SU-DHL-6 (cell line): ENCODE measurements around the gene CA5A.

Experiments
- H2AFZ ChIP-seq: fragments of 200-600 bp; sonication (generic); 2 replicates; pipeline ENCODE4 v1.6.1; 2014; ENCODE audit warnings: low read depth, mild to moderate bottlenecking, moderate library complexity, mixed read lengths, antibody characterized with exemption, low read length; ENCODE audit not compliant: severe bottlenecking
- H3F3A ChIP-seq: fragments of 200-600 bp; shearing (Covaris generic); 2 replicates; pipeline ENCODE4 v1.6.0; 2016; ENCODE audit warnings: antibody characterized with exemption, mild to moderate bottlenecking; ENCODE audit not compliant: insufficient read depth
- H3K27ac ChIP-seq: fragments of 200-600 bp; sonication (generic); 2 replicates; pipeline ENCODE4 v1.5.1; 2016; ENCODE audit warnings: low read depth, mild to moderate bottlenecking, low read length, moderate library complexity, mixed read lengths
- H3K27me3 ChIP-seq: fragments of 200-600 bp; sonication (generic), shearing (Covaris generic); 2 replicates; pipeline ENCODE4 v1.6.0; 2014; ENCODE audit warnings: mild to moderate bottlenecking, low read length
- H3K36me3 ChIP-seq: fragments of 200-600 bp; sonication (generic); 2 replicates; pipeline ENCODE4 v1.6.1; 2014; ENCODE audit warnings: mild to moderate bottlenecking, low read length, mixed read lengths
- H3K4me2 ChIP-seq: fragments of 300-600, 200-600 bp; shearing (Covaris generic), sonication (generic); 2 replicates; pipeline ENCODE4 v1.6.0; 2014; ENCODE audit warnings: low read length, low read depth, mild to moderate bottlenecking; ENCODE audit not compliant: poor library complexity, severe bottlenecking
- H3K4me3 ChIP-seq: fragments of 200-600 bp; sonication (generic); 2 replicates; pipeline ENCODE4 v1.5.1; 2014; ENCODE audit warnings: antibody characterized with exemption, low read length, mild to moderate bottlenecking, mixed read lengths; ENCODE audit not compliant: insufficient read depth, poor library complexity, severe bottlenecking
- H3K79me2 ChIP-seq: fragments of 200-600 bp; sonication (generic); 2 replicates; pipeline ENCODE4 v1.6.1; 2014; ENCODE audit warnings: mild to moderate bottlenecking, low read length, moderate library complexity; ENCODE audit not compliant: insufficient read depth
- H3K9ac ChIP-seq: fragments of 200-600 bp; sonication (generic); 2 replicates; pipeline ENCODE4 v1.7.0; 2014; ENCODE audit warnings: mild to moderate bottlenecking, low read length
- H3K9me2 ChIP-seq: fragments of 200-600 bp; sonication (generic); replicated peaks from 2 replicates; pipeline ENCODE4 v1.6.1; 2014; ENCODE audit warnings: low read length; ENCODE audit not compliant: insufficient read depth
- H3K9me3 ChIP-seq: fragments of 200-600 bp; sonication (generic); 2 replicates; pipeline ENCODE4 v1.6.1; 2014; ENCODE audit warnings: low read length, mixed read lengths; ENCODE audit not compliant: insufficient read depth
- H4K20me1 ChIP-seq: fragments of 200-600 bp; sonication (generic); 2 replicates; pipeline ENCODE4 v1.6.1; 2014; ENCODE audit warnings: low read depth, mild to moderate bottlenecking, antibody characterized with exemption, low read length, moderate library complexity, mixed read lengths
- EZH2phosphoT487 ChIP-seq: fragments of 200-600 bp; sonication (generic), shearing (Covaris generic); conservative IDR thresholded peaks from 2 replicates; pipeline ENCODE4 v1.6.1; 2018; ENCODE audit warnings: mild to moderate bottlenecking, antibody characterized with exemption, low read length, moderate library complexity, mixed read lengths
- TF ChIP-seq, protein P1 (sequence below): fragments of 200-600 bp; sonication (generic); IDR thresholded peaks from one replicate; pipeline ENCODE4 v1.5.1; 2017; ENCODE audit warnings: antibody characterized with exemption, mild to moderate bottlenecking, low read length, moderate library complexity; ENCODE audit not compliant: insufficient read depth, poor library complexity, severe bottlenecking

The CA5A gene

DNA sequence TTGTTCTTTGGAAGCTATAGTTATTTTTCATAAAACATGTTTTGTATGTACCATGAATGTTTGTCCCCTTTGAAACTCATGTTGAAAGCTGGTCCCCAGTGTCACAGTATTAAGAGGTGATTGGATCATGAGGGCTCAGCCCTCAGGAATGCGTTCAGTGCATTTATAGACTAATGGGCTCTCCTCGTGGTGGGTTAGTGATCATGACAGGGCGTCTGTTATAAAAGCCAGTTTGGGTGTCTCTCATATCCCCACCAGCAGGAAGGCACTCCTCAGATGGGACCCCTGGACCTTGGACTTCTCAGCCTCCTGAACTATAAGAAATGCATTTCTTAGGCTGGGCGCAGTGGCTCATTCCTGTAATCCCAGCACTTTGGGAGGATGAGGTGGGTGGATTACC lies 25.3 kb upstream of the CA5A start:
- H3K27ac ChIP-seq: no peak overlapping the region
- H3K27me3 ChIP-seq: no peaks in the 10 kb centered on the region
- no peaks in the 10 kb centered on the region for H3K9me3 ChIP-seq
- H2AFZ ChIP-seq: no peak overlapping the region
- no peak overlapping the region for H3K9ac ChIP-seq
- no peak overlapping the region for H3K4me3 ChIP-seq
- H3K79me2 ChIP-seq: peaks cover 90% of the 10 kb centered on the region
- no peaks in the 10 kb centered on the region for H3F3A ChIP-seq
- H3K4me2 ChIP-seq: no peak overlapping the region
- TF ChIP-seq EZH2phosphoT487: no peak
- TF ChIP-seq, protein P1, sequence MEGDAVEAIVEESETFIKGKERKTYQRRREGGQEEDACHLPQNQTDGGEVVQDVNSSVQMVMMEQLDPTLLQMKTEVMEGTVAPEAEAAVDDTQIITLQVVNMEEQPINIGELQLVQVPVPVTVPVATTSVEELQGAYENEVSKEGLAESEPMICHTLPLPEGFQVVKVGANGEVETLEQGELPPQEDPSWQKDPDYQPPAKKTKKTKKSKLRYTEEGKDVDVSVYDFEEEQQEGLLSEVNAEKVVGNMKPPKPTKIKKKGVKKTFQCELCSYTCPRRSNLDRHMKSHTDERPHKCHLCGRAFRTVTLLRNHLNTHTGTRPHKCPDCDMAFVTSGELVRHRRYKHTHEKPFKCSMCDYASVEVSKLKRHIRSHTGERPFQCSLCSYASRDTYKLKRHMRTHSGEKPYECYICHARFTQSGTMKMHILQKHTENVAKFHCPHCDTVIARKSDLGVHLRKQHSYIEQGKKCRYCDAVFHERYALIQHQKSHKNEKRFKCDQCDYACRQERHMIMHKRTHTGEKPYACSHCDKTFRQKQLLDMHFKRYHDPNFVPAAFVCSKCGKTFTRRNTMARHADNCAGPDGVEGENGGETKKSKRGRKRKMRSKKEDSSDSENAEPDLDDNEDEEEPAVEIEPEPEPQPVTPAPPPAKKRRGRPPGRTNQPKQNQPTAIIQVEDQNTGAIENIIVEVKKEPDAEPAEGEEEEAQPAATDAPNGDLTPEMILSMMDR: no peak
- H4K20me1 ChIP-seq: no peaks in the 10 kb centered on the region; the same call in 1 of the 2 replicates
- H3K9me2 ChIP-seq: no peaks in the 10 kb centered on the region
- H3K36me3 ChIP-seq: no peaks in the 10 kb centered on the region

DNA sequence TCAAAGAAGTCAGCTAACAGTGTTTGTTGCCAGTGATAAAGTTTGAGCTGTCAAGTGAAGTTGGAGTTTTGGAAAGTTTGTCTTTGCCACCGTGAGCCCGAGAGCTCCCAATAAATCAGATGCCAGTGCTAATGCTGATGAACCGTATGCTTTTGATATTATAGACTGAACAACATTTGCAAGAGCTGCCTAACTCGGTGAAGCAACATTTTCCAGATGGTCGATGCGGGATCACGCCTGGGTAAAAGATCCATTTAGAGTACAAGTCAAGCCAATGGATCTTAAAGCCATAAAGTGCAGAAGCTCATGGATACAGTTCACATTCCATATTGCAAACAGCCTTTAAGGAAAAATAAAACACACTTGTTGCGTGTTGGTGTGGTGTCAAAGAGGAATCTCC lies 24.5 kb upstream of the CA5A start:
- Histone ChIP-seq H3K9me2 (no peaks in the 10 kb centered on the region), H3K4me3 (no peak overlapping the region), H3K9ac (no peak overlapping the region), H3K27me3 (no peaks in the 10 kb centered on the region), H4K20me1 (no peaks in the 10 kb centered on the region; the same call in 1 of the 2 replicates), H3K9me3 (no peaks in the 10 kb centered on the region), H3F3A (no peaks in the 10 kb centered on the region), H3K79me2 (peaks cover 90% of the 10 kb centered on the region), H3K4me2 (no peak overlapping the region), H2AFZ (no peak overlapping the region), H3K36me3 (no peaks in the 10 kb centered on the region), H3K27ac (no peak overlapping the region)
- TF ChIP-seq, protein P1: no peak
- no peak for TF ChIP-seq EZH2phosphoT487

DNA sequence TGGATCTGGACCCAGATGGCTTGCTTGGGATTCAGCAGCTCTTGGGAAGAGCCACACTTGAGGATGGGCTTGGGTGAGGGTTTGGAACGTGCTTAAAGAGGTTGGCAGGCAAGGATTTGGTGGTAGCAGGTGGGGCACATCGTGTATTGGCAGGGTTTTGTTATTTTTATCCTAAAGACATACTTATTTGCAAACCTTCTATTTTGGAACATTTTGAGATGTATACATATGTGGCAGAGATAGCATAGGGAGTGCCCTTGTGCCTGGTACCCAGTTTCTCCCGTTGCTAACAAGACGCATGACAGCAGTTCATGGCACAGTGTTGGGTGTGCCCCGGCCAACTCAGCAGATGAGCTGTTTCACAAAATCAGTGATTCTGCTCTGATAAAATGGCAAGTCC lies 24.0 kb upstream of the CA5A start:
- H3K4me2 ChIP-seq: no peak overlapping the region
- H4K20me1 ChIP-seq: no peaks in the 10 kb centered on the region; the same call in 1 of the 2 replicates
- H3K9me3 ChIP-seq: no peaks in the 10 kb centered on the region
- H3K9me2 ChIP-seq: no peaks in the 10 kb centered on the region
- H3K79me2 ChIP-seq: peaks cover 92% of the 10 kb centered on the region
- H3K4me3 ChIP-seq: no peak overlapping the region
- no peak overlapping the region for H3K27ac ChIP-seq
- no peaks in the 10 kb centered on the region for H3F3A ChIP-seq
- TF ChIP-seq, protein P1: no peak
- no peak for TF ChIP-seq EZH2phosphoT487
- H3K9ac ChIP-seq: no peak overlapping the region
- H3K36me3 ChIP-seq: no peaks in the 10 kb centered on the region
- no peaks in the 10 kb centered on the region for H3K27me3 ChIP-seq
- no peak overlapping the region for H2AFZ ChIP-seq
